Activated CD4-positive, CD25-positive, alpha-beta regulatory T cell treated with anti-CD3 and anti-CD28 coated beads, Interleukin-2, amount 50 U/mL, for 72 hours (primary cell): ENCODE data around the gene FKRP.
"Not testable (repeated sequence)": the region's sequence is repeated elsewhere in the genome, so short reads cannot be mapped to it uniquely, and the experiment has no call there.

Source experiments
- DNase-seq: peaks from one replicate; pipeline ENCODE4 v3.0.0; 2021

FKRP gene

DNA sequence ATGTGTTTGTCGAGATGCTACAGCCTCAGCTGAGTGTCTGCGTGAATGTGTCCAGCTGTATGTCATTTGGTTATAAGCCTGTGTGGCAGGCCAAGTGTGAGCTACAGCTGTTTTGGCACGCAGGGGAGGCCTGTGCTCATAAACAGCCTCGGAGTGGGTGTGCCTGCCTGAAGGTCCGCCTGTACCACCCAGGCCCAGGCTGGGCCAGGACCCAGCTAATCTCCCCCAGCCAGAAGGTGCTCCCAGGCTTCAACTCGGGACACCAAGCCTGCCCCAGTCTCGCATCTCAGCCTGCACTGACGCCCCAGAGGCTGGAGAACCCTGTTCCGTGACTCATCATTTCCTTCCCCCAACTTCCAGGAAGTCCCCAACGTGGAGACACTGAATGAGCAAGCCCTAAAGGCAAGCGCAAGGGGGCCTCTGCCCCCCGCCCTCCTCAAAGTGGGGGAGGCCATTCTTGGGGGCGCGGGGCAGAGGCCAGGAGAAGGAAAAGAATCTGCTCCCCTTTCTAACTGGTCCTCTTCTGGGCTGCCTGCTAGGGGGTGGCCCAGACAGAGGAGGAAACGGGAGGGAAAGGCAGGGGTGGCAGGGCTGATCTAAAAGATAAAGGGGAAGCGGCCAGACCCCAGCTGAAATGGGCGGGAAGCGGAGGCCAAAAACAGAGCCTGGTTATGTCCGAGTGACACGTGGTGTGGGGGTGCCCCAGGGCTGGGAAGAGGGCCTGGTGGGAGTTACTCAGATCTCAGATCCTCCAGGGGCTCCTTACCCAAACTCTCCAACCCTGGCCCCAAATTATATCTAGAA lies 40.6 kb downstream of the FKRP start:
- DNase-seq: peak; percentile 70

DNA sequence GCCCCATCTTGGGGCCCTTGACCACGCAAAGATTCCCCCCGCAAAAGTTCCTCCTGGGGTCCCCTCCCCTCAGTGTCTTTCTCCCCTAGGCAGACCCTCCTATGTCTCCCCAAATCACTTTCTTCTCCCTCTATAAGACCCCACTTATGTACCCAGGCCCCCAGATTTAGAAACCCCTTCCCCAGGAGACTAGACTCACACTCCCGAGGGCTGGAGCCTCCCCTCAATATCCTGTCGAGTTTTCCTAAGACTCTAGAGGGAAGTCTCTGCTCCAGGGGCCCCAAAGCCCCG lies 41.1 kb downstream of the FKRP start:
- no peak for DNase-seq

- DNase-seq: peak; percentile 59
These were observed 41.7 kb downstream of the FKRP start for GRCh38 chr19:46787331-46788261.

DNA sequence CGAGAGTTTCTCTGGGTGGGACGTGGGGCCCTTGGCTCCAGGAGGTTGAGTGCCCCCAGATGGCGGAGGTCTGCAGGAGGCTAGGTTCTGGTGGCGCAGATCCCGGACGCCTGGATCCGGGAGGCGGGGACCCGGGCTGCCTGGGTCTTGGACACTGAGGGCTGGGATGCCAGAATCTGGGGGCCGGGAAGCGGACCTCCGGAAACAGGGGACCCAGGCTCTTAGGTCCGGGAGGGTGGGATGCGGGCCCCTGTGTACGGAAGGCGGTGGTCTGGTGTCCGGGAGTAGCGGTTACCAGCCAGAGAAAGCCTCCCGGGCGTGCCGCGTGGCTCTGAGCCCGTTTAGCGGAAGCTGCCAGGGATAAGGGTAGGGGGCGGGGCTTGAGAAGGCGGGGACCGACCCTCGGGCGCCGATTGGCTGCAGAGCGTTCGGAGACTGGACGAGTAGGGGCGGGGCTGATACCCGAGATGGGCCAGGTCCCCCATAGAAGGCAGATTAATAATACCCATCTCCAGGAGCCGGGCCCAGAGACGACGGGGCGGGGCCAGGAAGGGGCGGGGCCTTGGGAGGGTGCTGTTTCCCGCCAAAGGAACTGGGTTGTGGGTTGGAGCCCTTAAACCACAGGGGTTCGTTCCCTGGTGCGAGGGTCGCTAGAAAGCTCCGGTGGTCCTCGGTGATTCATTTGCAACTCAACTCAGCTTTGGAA lies 42.6 kb downstream of the FKRP start, which contains the start of gene SLC1A5:
SLC1A5 (minus strand) TSS at position 333 of the 706 bp plus-strand sequence. CDS start 629 bp downstream, outside the sequence.
- DNase-seq: peak; percentile 99

DNA sequence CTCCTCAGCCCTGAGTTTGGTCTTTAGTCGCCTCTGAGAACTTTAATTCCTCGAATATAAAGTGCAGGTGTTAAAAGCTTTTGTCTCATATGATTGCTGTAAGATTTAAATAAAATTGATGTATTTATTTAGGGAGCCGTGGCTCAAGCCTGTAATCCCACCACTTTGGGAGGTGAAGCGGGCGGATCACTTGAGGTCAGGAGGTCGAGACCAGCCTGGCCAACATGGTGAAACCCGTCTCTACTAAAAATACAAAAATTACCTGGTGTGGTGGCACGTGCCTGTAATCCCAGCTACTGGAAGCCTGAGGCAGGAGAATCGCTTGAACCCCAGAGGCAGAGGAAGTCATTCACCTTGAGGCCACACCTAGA lies 43.1 kb downstream of the FKRP start:
- DNase-seq: no peak

- DNase-seq: no peak
These were observed 43.5 kb downstream of the FKRP start for GRCh38 chr19:46789371-46789770.

DNA sequence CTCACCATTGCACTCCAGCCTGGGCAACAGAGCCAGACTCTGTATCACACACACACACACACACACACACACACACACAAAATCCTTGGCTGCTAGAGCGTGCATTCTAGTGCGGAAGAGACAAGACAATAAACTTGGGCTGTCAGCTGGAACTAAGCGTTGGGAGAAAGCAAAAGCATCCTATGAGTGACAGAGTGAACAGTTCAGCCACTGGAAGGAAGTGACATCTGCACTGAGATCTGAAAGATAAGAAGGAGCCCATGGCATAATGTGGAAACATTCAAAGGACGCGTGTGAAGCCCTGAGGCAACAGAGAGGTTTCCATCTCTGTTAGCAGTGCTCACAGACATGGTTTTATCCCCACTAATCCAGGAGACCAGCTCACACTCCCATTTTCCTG lies 46.1 kb downstream of the FKRP start:
- DNase-seq: no peak

GRCh38 chr19:46797881-46798280 lies 52.0 kb downstream of the FKRP start:
- no peak for DNase-seq

DNA sequence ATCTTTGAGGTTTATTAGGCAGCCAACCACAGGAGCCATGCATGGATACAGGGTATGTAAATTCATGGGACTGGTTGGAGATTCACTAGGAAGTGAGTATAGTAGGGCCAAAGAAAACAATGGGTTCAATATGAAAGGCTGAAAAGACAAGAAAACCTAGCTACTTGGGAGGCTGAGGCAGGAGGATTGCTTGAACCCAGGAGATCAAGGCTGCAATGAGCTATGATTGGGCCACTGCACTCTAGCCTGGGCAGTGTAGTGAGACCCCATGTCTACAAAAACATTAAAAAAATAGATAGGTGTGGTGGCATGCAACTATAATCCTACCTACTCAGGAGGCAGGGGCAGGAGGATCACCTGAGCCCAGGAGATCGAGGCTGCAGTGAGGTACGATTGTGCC lies 52.9 kb downstream of the FKRP start:
- DNase-seq: no peak

DNA sequence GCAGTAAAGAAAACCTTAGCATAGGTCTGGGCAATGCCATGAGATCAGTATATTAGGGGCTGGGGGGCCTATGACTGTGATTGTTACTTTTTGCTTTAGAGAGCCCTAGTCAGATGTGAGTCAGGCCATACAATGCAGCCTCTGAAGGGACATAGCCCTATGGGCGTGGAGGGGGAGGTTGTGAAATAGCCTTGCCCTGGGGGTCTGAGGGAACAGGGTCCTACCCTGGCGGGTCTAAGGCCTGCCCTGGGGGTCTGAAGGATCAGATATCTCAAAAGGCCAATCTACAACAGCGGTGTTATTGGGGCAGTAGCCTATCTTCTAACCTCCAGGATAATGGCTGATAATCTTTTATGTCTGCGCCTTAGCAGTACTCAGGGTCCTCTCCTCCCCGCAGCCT lies 56.3 kb downstream of the FKRP start:
- no peak for DNase-seq

- DNase-seq: no peak
These were observed 57.7 kb downstream of the FKRP start for GRCh38 chr19:46803555-46803954.

DNA sequence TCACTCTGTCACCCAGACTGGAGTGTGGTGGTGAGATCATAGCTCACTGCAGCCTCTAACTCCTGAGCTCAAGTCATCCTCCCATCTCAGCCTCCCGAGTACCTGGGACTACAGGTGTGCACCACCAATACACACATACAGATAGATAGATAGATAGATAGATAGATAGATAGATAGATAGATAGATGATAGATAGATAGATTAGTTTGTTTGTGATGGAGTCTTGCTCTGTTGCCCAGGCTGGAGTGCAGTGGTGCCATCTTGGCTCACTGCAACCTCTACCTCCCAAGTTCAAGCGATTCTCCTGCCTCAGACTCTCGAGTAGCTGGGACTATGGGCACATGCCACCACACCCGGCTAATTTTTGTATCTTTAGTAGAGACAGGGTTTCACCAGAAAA lies 58.6 kb downstream of the FKRP start:
- not testable (repeated sequence) for DNase-seq

GRCh38 chr19:46806656-46807055 lies 60.8 kb downstream of the FKRP start:
- no peak for DNase-seq
